Rectal smooth muscle tissue (tissue), 1 donor: ENCODE results near the gene FAM200A.
A peak's percentile ranks its signal among the peaks of the same experiment; 100 is the strongest.
"Not testable (repeated sequence)": the region's sequence is repeated elsewhere in the genome, so short reads cannot be mapped to it uniquely, and the experiment has no call there.

ENCODE experiments used
- H3K27ac ChIP-seq: one replicate; pipeline ENCODE4 v1.7.0; 2013; ENCODE audit warnings: low read depth, low read length, inconsistent platforms
- H3K27me3 ChIP-seq: one replicate; pipeline ENCODE4 v1.7.0; 2013; ENCODE audit warnings: low read length; ENCODE audit not compliant: control insufficient read depth, insufficient read depth
- H3K36me3 ChIP-seq: one replicate; pipeline ENCODE4 v1.7.0; 2013; ENCODE audit warnings: low read length; ENCODE audit not compliant: control insufficient read depth, insufficient read depth
- H3K4me1 ChIP-seq: one replicate; pipeline ENCODE4 v1.7.0; 2013; ENCODE audit warnings: low read length; ENCODE audit not compliant: control insufficient read depth, insufficient read depth
- H3K4me3 ChIP-seq: one replicate; pipeline ENCODE4 v1.7.0; 2013; ENCODE audit warnings: low read length
- H3K9ac ChIP-seq: one replicate; pipeline ENCODE4 v1.7.0; 2013; ENCODE audit warnings: low read length

Gene FAM200A

GRCh38 chr7:99554939-99555338 lies 3.0 kb upstream of the FAM200A start:
- Histone ChIP-seq H3K27ac (no peak overlapping the region), H3K9ac (no peak overlapping the region), H3K36me3 (no peaks in the 10 kb centered on the region), H3K27me3 (no peaks in the 10 kb centered on the region), H3K4me3 (no peak overlapping the region), H3K4me1 (peaks cover 14% of the 10 kb centered on the region)

DNA sequence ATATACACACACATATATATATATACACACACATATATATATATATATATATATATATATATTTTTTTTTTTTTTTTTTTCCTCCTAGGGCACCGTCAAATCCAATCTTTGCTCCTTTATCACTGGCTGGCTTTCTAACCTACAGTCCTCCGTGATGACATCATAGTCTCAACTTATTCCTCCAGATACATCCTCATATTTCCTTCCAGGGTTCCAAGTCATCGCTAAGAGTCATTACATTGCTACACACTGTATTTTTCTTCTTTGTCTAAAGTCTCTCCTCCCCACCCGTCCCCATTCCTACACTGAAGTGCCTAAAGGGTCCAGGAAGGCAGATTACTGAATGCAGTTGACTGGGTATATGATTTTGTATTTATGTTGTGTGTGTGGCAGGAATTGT lies 1.1 kb upstream of the FAM200A start:
- H3K27ac ChIP-seq = no peak overlapping the region
- H3K9ac ChIP-seq = no peak overlapping the region
- H3K4me1 ChIP-seq = peaks cover 7% of the 10 kb centered on the region
- H3K36me3 ChIP-seq = peaks cover 5% of the 10 kb centered on the region
- no peak overlapping the region for H3K4me3 ChIP-seq
- no peaks in the 10 kb centered on the region for H3K27me3 ChIP-seq

DNA sequence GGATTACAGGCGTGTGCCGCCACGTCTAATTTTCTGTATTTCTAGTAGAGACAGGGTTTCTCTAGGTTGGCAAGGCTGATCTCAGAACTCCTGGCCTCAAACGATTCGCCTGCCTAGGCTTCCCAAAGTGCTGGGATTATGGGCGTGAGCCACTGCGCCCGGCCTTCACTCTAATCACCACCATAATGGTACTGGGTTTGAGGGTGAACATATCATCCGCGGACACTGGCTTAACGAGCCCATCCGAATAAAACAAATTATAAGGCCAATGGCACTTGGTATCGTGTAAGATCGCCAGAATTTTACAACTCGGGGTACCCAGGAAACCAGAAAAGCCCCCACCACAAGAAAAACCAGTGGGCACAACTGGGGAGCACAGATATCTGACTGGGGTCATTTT lies 580 bp downstream of the FAM200A start:
- Histone ChIP-seq H3K36me3 (peaks cover 7% of the 10 kb centered on the region), H3K27ac (peak overlapping the region; percentile 83), H3K4me3 (peak overlapping the region; percentile 93), H3K4me1 (no peaks in the 10 kb centered on the region), H3K27me3 (no peaks in the 10 kb centered on the region), H3K9ac (peak overlapping the region; percentile 93)

GRCh38 chr7:99549545-99549944 lies 2.4 kb downstream of the FAM200A start:
- H3K4me1 ChIP-seq, H3K4me3 ChIP-seq, H3K27ac ChIP-seq, H3K36me3 ChIP-seq, H3K27me3 ChIP-seq, H3K9ac ChIP-seq: not testable (repeated sequence)

GRCh38 chr7:99545308-99545707 lies 6.6 kb downstream of the FAM200A start:
- H3K9ac ChIP-seq, H3K36me3 ChIP-seq, H3K27ac ChIP-seq, H3K4me3 ChIP-seq, H3K27me3 ChIP-seq, H3K4me1 ChIP-seq: not testable (repeated sequence)

GRCh38 chr7:99543916-99544315 lies 8.0 kb downstream of the FAM200A start:
- H3K36me3 ChIP-seq = peaks cover 7% of the 10 kb centered on the region

GRCh38 chr7:99543081-99543671 lies 8.7 kb downstream of the FAM200A start:
- no peaks in the 10 kb centered on the region for H3K4me1 ChIP-seq
- peaks cover 3% of the 10 kb centered on the region for H3K36me3 ChIP-seq
- H3K4me3 ChIP-seq = no peak overlapping the region
- no peak overlapping the region for H3K9ac ChIP-seq
- H3K27me3 ChIP-seq = no peaks in the 10 kb centered on the region
- H3K27ac ChIP-seq = no peak overlapping the region

More at GRCh38 chr7:99543916-99544315, 8.0 kb downstream of the FAM200A start:
- Histone ChIP-seq H3K4me3 (no peak overlapping the region), H3K4me1 (no peaks in the 10 kb centered on the region), H3K9ac (no peak overlapping the region), H3K27ac (no peak overlapping the region), H3K27me3 (no peaks in the 10 kb centered on the region)

DNA sequence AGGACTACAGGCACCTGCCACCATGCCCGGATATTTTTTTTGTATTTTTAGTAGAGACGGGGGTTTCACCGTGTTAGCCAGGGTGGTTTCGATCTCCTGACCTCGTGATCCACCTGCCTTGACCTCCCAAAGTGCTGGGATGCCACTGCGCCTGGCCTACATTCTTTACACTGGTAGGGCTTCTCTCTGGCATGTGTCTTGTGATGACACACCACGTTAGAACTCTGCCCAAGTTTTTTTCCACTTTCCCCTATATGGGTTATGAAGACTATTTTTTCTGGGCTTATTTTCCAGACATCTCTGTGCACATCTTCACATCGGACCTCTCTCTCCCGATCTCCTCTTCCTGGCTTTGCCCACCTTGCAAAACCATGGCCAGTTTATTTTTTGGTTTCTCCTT lies 10.7 kb downstream of the FAM200A start:
- H3K36me3 ChIP-seq = no peaks in the 10 kb centered on the region

GRCh38 chr7:99540542-99540941 lies 11.4 kb downstream of the FAM200A start:
- Histone ChIP-seq H3K27me3 (no peaks in the 10 kb centered on the region), H3K27ac (no peak overlapping the region), H3K9ac (no peak overlapping the region), H3K4me3 (no peak overlapping the region), H3K4me1 (no peaks in the 10 kb centered on the region), H3K36me3 (no peaks in the 10 kb centered on the region)

More for the DNA sequence above, 10.7 kb downstream of the FAM200A start:
- Histone ChIP-seq H3K4me3 (no peak overlapping the region), H3K4me1 (no peaks in the 10 kb centered on the region), H3K9ac (no peak overlapping the region), H3K27ac (no peak overlapping the region), H3K27me3 (no peaks in the 10 kb centered on the region)

DNA sequence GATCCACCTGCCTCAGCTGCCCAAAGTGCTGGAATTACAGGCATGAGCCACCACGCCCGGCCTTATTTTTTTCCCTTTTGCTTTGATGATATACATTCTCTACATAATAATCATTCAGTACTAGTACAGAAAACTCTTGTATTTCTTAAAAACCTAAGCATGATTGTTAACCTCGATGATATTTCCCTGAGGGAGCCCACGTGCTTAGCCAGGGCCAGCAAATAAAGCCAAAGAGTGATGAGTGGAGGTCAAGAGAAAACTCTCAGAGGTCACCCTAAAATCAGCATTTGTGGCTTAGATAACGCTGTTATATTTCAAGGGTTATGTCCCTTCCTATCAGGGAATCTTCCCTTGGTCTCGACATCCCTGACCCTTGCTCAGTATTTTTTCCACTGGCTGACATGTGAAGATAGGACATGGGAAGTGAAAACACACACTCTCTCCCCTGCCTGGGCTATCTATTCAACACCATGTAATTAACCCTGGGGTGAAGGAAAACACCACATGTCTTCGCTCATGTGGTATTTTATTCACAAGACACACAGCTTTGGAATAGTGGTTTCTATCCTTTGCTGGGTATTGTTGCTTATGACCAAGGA lies 12.6 kb downstream of the FAM200A start:
- Histone ChIP-seq H3K4me3 (no peak overlapping the region), H3K4me1 (no peaks in the 10 kb centered on the region), H3K9ac (no peak overlapping the region), H3K36me3 (no peaks in the 10 kb centered on the region), H3K27me3 (no peaks in the 10 kb centered on the region), H3K27ac (no peak overlapping the region)

- Histone ChIP-seq H3K9ac (no peak overlapping the region), H3K36me3 (peaks cover 9% of the 10 kb centered on the region), H3K4me1 (no peaks in the 10 kb centered on the region), H3K4me3 (no peak overlapping the region), H3K27me3 (no peaks in the 10 kb centered on the region), H3K27ac (no peak overlapping the region)
Observed at GRCh38 chr7:99535667-99536066, 16.2 kb downstream of the FAM200A start.

DNA sequence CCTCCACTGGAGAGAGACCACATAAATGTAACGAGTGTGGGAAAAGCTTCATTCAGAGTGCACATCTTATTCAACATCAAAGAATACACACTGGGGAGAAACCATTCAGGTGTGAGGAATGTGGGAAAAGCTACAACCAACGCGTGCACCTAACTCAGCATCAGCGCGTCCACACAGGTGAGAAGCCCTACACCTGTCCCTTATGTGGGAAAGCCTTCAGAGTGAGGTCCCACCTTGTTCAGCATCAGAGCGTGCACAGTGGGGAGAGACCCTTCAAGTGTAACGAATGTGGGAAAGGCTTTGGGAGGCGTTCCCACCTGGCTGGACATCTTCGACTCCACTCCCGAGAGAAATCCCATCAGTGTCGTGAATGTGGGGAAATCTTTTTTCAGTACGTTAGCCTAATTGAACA lies 20.6 kb downstream of the FAM200A start:
- Histone ChIP-seq H3K27me3 (no peaks in the 10 kb centered on the region), H3K36me3 (peaks cover 19% of the 10 kb centered on the region)

GRCh38 chr7:99525713-99526440 lies 26.0 kb downstream of the FAM200A start:
- peaks cover 17% of the 10 kb centered on the region for H3K36me3 ChIP-seq
- H3K27ac ChIP-seq = no peak overlapping the region
- no peaks in the 10 kb centered on the region for H3K4me1 ChIP-seq
- no peak overlapping the region for H3K9ac ChIP-seq
- H3K27me3 ChIP-seq = no peaks in the 10 kb centered on the region
- no peak overlapping the region for H3K4me3 ChIP-seq

More for the DNA sequence above, 20.6 kb downstream of the FAM200A start:
- Histone ChIP-seq H3K4me3 (no peak overlapping the region), H3K27ac (no peak overlapping the region), H3K9ac (no peak overlapping the region), H3K4me1 (no peaks in the 10 kb centered on the region)
